ENCODE results near the gene XYLT1. TPM values are rescaled to one million over a fixed set of nuclear protein-coding genes. Genes with fewer than 3 reads are reported as not detected.

XYLT1 gene
- total RNA-seq, 3 donors from 2014 or later, result 23.1 to 44.0 (median 34.1) TPM

- TF ChIP-seq CTCF (IDR thresholded peaks at IDR 0.05), result no peak
- no peak for DNase-seq
- Histone ChIP-seq H3K4me3 (no peak overlapping the region), H3K9me3 (no peaks in the 10 kb centered on the region), H3K36me3 (ENCODE audit: low read depth) (no peaks in the 10 kb centered on the region), H3K4me1 (ENCODE audit: low read depth) (no peaks in the 10 kb centered on the region)
- intact Hi-C loops (cut with DNase I, micrococcal nuclease), result no loop called here
- ATAC-seq, result no peak
Measured at GRCh38 chr16:17420816-17421215, 49.9 kb downstream of the XYLT1 start.

DNA sequence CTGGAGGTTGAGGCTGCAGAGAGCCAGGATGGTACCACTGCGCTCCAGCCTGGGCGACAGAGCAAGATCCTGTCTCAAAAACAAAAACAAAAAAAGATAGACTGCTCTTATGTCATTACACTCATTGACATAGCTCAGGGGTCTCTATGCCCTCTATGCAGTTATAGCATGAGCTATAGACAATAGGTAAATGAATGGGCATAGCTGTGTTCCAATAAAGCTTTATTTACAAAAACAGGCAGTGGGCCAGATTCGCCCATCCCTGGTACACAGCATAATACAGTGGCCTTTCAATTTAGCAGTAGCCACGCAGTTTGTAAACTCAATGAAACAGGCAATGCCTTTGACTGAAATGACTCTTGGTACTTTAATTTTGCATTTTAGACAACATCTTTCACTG lies 51.5 kb downstream of the XYLT1 start:
- Histone ChIP-seq H3K9me3 (no peaks in the 10 kb centered on the region), H3K36me3 (ENCODE audit: low read depth) (no peaks in the 10 kb centered on the region), H3K4me1 (ENCODE audit: low read depth) (no peaks in the 10 kb centered on the region), H3K4me3 (no peak overlapping the region)
- TF ChIP-seq CTCF (IDR thresholded peaks at IDR 0.05), result no peak
- DNase-seq, result no peak
- ATAC-seq, result no peak
- intact Hi-C loops (cut with DNase I, micrococcal nuclease), result no loop called here

DNA sequence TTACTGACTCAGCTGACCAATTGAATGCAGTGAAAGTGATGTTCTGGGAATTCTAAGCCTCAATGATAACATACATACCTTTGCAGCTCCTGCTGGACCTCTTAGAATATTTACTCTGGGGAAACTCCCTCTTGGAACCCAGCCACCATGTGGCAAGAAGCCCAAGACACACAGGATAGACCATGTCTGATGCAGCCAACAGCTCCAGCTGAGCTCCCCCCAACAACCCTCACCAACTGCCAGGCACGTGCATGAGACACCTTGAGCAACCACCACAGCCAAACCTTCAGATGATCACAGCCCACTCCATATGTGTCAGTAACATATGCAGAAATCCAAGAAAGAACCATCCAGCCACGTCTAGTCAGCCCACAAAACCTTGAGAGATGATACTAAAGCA lies 53.0 kb downstream of the XYLT1 start:
- no peaks in the 10 kb centered on the region for H3K36me3 ChIP-seq (ENCODE audit: low read depth)
- intact Hi-C loops (cut with DNase I, micrococcal nuclease), result no loop called here
- H3K4me3 ChIP-seq, result no peak overlapping the region
- ATAC-seq (no peak), DNase-seq (peak in 2 of 3 donors; percentile 45 to 59)
- TF ChIP-seq CTCF (IDR thresholded peaks at IDR 0.05), result no peak
- no peaks in the 10 kb centered on the region for H3K4me1 ChIP-seq (ENCODE audit: low read depth)
- H3K9me3 ChIP-seq, result no peaks in the 10 kb centered on the region

DNA sequence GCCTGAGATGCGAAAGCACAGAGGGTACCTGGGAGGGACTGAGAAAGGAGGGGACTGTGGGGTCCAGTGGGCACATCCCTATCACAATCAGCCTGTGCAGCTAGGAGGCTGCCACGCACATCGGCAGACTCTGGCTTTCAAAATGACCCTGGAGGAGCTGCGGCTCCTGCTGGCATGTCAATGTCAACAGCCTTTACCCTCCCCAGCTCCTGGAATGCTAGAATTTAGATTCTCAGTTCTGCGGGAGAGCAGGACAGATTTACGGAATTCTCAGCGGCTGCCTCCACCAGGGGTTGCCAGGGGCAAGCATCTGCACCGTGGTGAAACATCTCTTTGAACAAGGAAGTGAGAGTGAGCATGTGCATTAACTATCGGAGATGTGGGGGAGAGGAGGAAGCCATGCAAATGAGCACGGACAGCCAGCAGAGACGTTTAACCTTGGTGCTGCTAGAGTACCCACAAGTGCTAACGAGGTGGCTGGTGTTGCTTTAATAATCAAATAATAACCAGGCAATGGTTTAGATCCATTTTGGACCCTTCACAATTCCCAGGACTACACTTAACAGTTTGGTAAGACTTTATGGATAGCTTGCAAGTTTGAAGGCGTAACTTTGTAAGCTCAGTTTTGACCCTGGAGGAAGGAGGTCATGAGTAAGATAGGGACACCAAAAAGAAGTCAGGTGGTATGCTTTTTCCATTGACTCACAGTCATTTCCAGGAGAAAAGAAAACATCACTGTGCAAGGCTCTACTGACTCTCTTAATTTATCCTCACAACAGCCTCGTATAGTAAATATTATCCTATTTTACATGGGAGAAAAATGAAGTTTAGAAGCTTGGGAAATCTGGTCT lies 54.1 kb downstream of the XYLT1 start:
- peak in 2 of 3 donors; percentile 45 to 61 for DNase-seq
- TF ChIP-seq CTCF (IDR thresholded peaks at IDR 0.05), result no peak
- Histone ChIP-seq H3K4me3 (no peak overlapping the region), H3K9me3 (no peaks in the 10 kb centered on the region), H3K36me3 (ENCODE audit: low read depth) (no peaks in the 10 kb centered on the region), H3K4me1 (ENCODE audit: low read depth) (no peaks in the 10 kb centered on the region)
- peak; percentile 85 for ATAC-seq
- intact Hi-C loops (cut with DNase I, micrococcal nuclease), result no loop called here

GRCh38 chr16:17414916-17415315 lies 55.8 kb downstream of the XYLT1 start:
- intact Hi-C loops (cut with DNase I, micrococcal nuclease), result no loop called here
- Histone ChIP-seq H3K4me1 (ENCODE audit: low read depth) (no peaks in the 10 kb centered on the region), H3K4me3 (no peak overlapping the region)

More at GRCh38 chr16:17414916-17415315, 55.8 kb downstream of the XYLT1 start:
- Histone ChIP-seq H3K9me3 (no peaks in the 10 kb centered on the region), H3K36me3 (ENCODE audit: low read depth) (no peaks in the 10 kb centered on the region)
- DNase-seq, result no peak
- TF ChIP-seq CTCF (IDR thresholded peaks at IDR 0.05), result no peak
- no peak for ATAC-seq
